Astrocyte (in vitro differentiated cells and primary cell): Measurements from ENCODE around the gene MGAT5. TPM values are rescaled to one million over a fixed set of nuclear protein-coding genes. Genes with fewer than 3 reads are reported as not detected.

Source experiments
- DNase-seq: peaks from one replicate; pipeline ENCODE4 v3.0.0-alpha.2; 2010; ENCODE audit warnings: low read depth
- FAIRE-seq: peaks from 2 replicates; lab custom pipeline; 2011; peaks lifted over from hg19 to GRCh38; lab: Jason Lieb, UNC
- H2AFZ ChIP-seq: 2 replicates; pipeline ENCODE4 v1.6.0; 2012; ENCODE audit warnings: low read depth, low read length, inconsistent platforms
- H3K27ac ChIP-seq: 2 replicates; pipeline ENCODE4 v1.5.1; 2011; ENCODE audit warnings: low read depth, low read length, inconsistent platforms
- H3K27me3 ChIP-seq: 2 replicates; pipeline ENCODE4 v1.6.0; 2011; ENCODE audit warnings: low read length, inconsistent platforms; ENCODE audit not compliant: insufficient read depth
- H3K36me3 ChIP-seq: 2 replicates; pipeline ENCODE4 v1.5.1; 2011; ENCODE audit warnings: low read length, inconsistent platforms; ENCODE audit not compliant: insufficient read depth
- H3K4me1 ChIP-seq: 2 replicates; pipeline ENCODE4 v1.5.1; 2011; ENCODE audit warnings: low read length, inconsistent platforms; ENCODE audit not compliant: insufficient read depth
- H3K4me2 ChIP-seq: 2 replicates; pipeline ENCODE4 v1.6.0; 2012; ENCODE audit warnings: low read length, inconsistent platforms
- H3K4me3 ChIP-seq: 2 replicates; pipeline ENCODE4 v1.5.1; 2011; ENCODE audit warnings: low read depth, mild to moderate bottlenecking, low read length, inconsistent platforms; ENCODE audit not compliant: insufficient read depth
- H3K79me2 ChIP-seq: 2 replicates; pipeline ENCODE4 v1.6.0; 2012; ENCODE audit warnings: mild to moderate bottlenecking, low read length, inconsistent platforms; ENCODE audit not compliant: insufficient read depth
- H3K9ac ChIP-seq: 2 replicates; pipeline ENCODE4 v1.6.0; 2012; ENCODE audit warnings: mild to moderate bottlenecking, low read length, inconsistent platforms
- H3K9me3 ChIP-seq: 2 replicates; pipeline ENCODE4 v1.5.1; 2012; ENCODE audit warnings: low read depth, mild to moderate bottlenecking, low read length, inconsistent platforms; ENCODE audit not compliant: insufficient read depth
- H4K20me1 ChIP-seq: 2 replicates; pipeline ENCODE4 v1.6.0; 2012; ENCODE audit warnings: low read length, inconsistent platforms; ENCODE audit not compliant: insufficient read depth
- H3K27ac Mint-ChIP-seq: one replicate; pipeline ENCODE4 v1.8.0; 2021; ENCODE audit warnings: mild to moderate bottlenecking, mixed read lengths; ENCODE audit not compliant: unreplicated experiment
- H3K27me3 Mint-ChIP-seq: one replicate; pipeline ENCODE4 v1.8.0; 2021; ENCODE audit warnings: low read depth, mixed read lengths; ENCODE audit not compliant: unreplicated experiment
- H3K36me3 Mint-ChIP-seq: one replicate; pipeline ENCODE4 v1.8.0; 2021; ENCODE audit warnings: low read depth, mixed read lengths; ENCODE audit not compliant: unreplicated experiment
- H3K4me1 Mint-ChIP-seq: one replicate; pipeline ENCODE4 v1.8.0; 2021; ENCODE audit warnings: low read depth, mixed read lengths; ENCODE audit not compliant: unreplicated experiment
- H3K4me3 Mint-ChIP-seq: one replicate; pipeline ENCODE4 v1.8.0; 2021; ENCODE audit warnings: mild to moderate bottlenecking, moderate library complexity, mixed read lengths; ENCODE audit not compliant: unreplicated experiment
- H3K9me3 Mint-ChIP-seq: one replicate; pipeline ENCODE4 v1.8.0; 2021; ENCODE audit warnings: mild to moderate bottlenecking, mixed read lengths; ENCODE audit not compliant: unreplicated experiment
- EZH2 ChIP-seq: IDR thresholded peaks from 2 replicates; pipeline ENCODE4 v1.6.1; 2012; ENCODE audit warnings: mild to moderate bottlenecking, low read length, inconsistent platforms; ENCODE audit not compliant: insufficient read depth
- total RNA-seq: library from RNA; stranded (reverse); gene quantifications from 2 replicates; pipeline ENCODE4 v1.2.1, GENCODE V29; 2021
- TF ChIP-seq, protein P1 (sequence below): IDR thresholded peaks from 2 replicates; pipeline ENCODE4 v1.5.1; 2011; ENCODE audit warnings: low read depth, mild to moderate bottlenecking, inconsistent platforms, low read length, moderate library complexity; ENCODE audit not compliant: insufficient read depth

Gene MGAT5
- total RNA-seq, 1 donor from 2014 or later = 80.2 TPM

DNA sequence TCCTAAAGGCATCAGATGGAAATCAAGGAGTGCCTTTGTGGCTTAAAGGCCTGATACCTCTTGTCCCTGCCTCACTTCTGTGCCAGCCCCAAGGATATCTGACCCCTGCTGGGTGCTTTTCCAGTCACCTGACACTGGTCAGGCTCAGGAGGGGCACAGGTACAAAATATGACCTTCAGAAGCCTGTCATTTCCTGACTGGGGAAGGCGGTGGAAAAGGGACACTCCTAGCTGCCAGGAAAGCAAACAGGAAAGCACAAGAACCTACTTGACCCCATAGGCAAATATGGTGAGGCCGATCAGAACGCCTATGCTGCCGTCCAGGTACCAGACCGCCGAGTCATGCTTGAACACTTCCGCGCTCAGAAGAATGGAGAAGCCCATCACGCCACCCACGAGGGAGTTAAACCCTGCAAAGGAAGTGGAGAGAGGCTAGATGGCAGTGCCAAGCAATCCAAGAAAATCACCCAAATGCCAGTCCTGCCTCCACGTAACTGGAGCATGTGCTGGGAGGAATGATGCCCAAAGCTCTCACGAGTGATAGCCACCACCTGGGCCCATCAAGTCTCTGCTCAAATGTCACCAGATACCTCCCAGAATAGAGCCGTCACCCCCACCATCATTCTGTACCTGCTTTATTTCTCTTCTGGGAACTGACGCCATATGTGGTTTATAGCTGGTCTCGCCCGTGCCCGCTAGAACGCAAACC, 204.0 kb downstream of the MGAT5 start:
- Histone ChIP-seq H3K9ac (no peak overlapping the region), H3K9me3 (no peaks in the 10 kb centered on the region), H4K20me1 (no peaks in the 10 kb centered on the region), H3K36me3 (no peaks in the 10 kb centered on the region), H3K27me3 (no peaks in the 10 kb centered on the region), H3K79me2 (no peaks in the 10 kb centered on the region), H3K4me1 (no peaks in the 10 kb centered on the region), H3K4me2 (no peak overlapping the region), H3K4me3 (no peak overlapping the region), H2AFZ (no peak overlapping the region), H3K27ac (no peak overlapping the region)
- Mint-ChIP-seq H3K4me1 (no peaks in the 10 kb centered on the region), H3K9me3 (no peaks in the 10 kb centered on the region), H3K27ac (no peak overlapping the region), H3K4me3 (no peak overlapping the region), H3K36me3 (peaks cover 7% of the 10 kb centered on the region), H3K27me3 (peaks cover 4% of the 10 kb centered on the region)
- TF ChIP-seq EZH2 = no peak
- TF ChIP-seq, protein P1, sequence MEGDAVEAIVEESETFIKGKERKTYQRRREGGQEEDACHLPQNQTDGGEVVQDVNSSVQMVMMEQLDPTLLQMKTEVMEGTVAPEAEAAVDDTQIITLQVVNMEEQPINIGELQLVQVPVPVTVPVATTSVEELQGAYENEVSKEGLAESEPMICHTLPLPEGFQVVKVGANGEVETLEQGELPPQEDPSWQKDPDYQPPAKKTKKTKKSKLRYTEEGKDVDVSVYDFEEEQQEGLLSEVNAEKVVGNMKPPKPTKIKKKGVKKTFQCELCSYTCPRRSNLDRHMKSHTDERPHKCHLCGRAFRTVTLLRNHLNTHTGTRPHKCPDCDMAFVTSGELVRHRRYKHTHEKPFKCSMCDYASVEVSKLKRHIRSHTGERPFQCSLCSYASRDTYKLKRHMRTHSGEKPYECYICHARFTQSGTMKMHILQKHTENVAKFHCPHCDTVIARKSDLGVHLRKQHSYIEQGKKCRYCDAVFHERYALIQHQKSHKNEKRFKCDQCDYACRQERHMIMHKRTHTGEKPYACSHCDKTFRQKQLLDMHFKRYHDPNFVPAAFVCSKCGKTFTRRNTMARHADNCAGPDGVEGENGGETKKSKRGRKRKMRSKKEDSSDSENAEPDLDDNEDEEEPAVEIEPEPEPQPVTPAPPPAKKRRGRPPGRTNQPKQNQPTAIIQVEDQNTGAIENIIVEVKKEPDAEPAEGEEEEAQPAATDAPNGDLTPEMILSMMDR = no peak
- FAIRE-seq = no peak
- DNase-seq = no peak

DNA sequence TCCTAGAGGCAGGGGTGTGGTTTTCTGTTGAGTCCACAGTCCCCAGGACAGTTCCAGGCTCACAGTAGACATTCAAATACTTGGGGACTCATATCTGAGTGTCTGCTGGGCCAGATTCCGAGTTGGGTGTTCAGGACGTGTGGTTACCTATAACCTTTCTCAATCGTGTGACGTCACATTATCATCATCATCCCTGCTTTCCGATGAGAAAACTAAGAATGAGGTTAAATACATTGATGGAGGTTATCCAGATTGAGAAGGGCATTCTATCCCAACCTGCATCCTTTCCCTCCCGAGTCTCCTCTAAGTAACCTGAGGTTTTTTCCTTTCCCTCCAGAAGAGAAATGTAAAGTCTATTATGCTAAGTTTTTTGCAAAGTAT, 204.6 kb downstream of the MGAT5 start:
- H3K27me3 Mint-ChIP-seq = peaks cover 4% of the 10 kb centered on the region
- no peaks in the 10 kb centered on the region for H3K9me3 Mint-ChIP-seq
- Histone ChIP-seq H3K79me2 (no peaks in the 10 kb centered on the region), H3K9me3 (no peaks in the 10 kb centered on the region), H3K36me3 (no peaks in the 10 kb centered on the region), H3K27me3 (no peaks in the 10 kb centered on the region), H3K27ac (no peak overlapping the region), H3K4me3 (no peak overlapping the region), H4K20me1 (no peaks in the 10 kb centered on the region), H3K4me2 (no peak overlapping the region), H2AFZ (no peak overlapping the region), H3K4me1 (no peaks in the 10 kb centered on the region), H3K9ac (no peak overlapping the region)
- H3K4me1 Mint-ChIP-seq = no peaks in the 10 kb centered on the region
- FAIRE-seq = no peak
- peaks cover 7% of the 10 kb centered on the region for H3K36me3 Mint-ChIP-seq
- no peak for DNase-seq
- TF ChIP-seq EZH2 = no peak
- TF ChIP-seq, protein P1 = no peak
- no peak overlapping the region for H3K4me3 Mint-ChIP-seq
- H3K27ac Mint-ChIP-seq = no peak overlapping the region

DNA sequence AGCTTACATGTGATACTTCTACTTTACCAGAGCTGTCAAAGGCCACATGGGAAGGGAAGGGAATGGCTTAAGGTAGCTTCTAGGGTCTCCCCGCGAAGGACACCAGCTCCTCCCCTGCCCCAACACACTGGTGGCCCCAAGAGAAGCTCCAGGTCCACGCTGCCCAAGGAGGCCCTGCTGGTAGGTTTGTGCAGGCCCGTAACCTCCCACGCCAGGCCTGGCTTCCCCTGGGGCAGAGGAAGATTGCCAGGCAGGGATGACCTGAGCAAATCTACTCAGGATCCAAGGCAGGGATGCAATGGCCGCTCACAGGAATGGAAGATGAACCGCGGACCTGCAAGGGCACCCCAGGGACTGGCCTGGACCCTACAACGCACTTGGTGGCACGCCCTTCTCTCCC, 205.1 kb downstream of the MGAT5 start:
- Histone ChIP-seq H3K4me3 (no peak overlapping the region), H3K4me1 (no peaks in the 10 kb centered on the region), H3K79me2 (no peaks in the 10 kb centered on the region), H2AFZ (no peak overlapping the region), H4K20me1 (no peaks in the 10 kb centered on the region), H3K27me3 (no peaks in the 10 kb centered on the region), H3K9ac (no peak overlapping the region), H3K4me2 (no peak overlapping the region), H3K27ac (no peak overlapping the region), H3K9me3 (no peaks in the 10 kb centered on the region), H3K36me3 (no peaks in the 10 kb centered on the region)
- H3K36me3 Mint-ChIP-seq = peaks cover 5% of the 10 kb centered on the region
- no peak for TF ChIP-seq EZH2
- TF ChIP-seq, protein P1 = no peak
- no peaks in the 10 kb centered on the region for H3K4me1 Mint-ChIP-seq
- no peak overlapping the region for H3K27ac Mint-ChIP-seq
- H3K4me3 Mint-ChIP-seq = no peak overlapping the region
- H3K9me3 Mint-ChIP-seq = no peaks in the 10 kb centered on the region
- DNase-seq (no peak), FAIRE-seq (no peak)
- peaks cover 4% of the 10 kb centered on the region for H3K27me3 Mint-ChIP-seq
